ENCODE results near the gene ULK2. TPM values are rescaled to one million over a fixed set of nuclear protein-coding genes. Genes with fewer than 3 reads are reported as not detected.
A peak's percentile ranks its signal among the peaks of the same experiment; 100 is the strongest.

Gene ULK2
- total RNA-seq, 1 experiment from 2014 or later: 7.2 TPM

GRCh38 chr17:19867079-19867328, 732 bp downstream of the ULK2 start:
- DNase-seq (ENCODE audit: low read depth): peak; percentile 70

- DNase-seq (ENCODE audit: low read depth): no peak
These were observed 2.7 kb downstream of the ULK2 start for GRCh38 chr17:19865021-19865420.

- peak; percentile 9 for DNase-seq (ENCODE audit: low read depth)
These were observed 7.0 kb downstream of the ULK2 start for GRCh38 chr17:19860647-19861177.

- no peak for DNase-seq (ENCODE audit: low read depth)
These were observed 10.1 kb downstream of the ULK2 start for GRCh38 chr17:19857640-19858039.

- DNase-seq (ENCODE audit: low read depth): no peak
These were observed 33.8 kb downstream of the ULK2 start for GRCh38 chr17:19833914-19834313.

GRCh38 chr17:19830061-19830460, 37.7 kb downstream of the ULK2 start:
- DNase-seq (ENCODE audit: low read depth): no peak

GRCh38 chr17:19812407-19812806, 55.3 kb downstream of the ULK2 start:
- DNase-seq (ENCODE audit: low read depth): no peak

GRCh38 chr17:19805006-19805405, 62.7 kb downstream of the ULK2 start:
- DNase-seq (ENCODE audit: low read depth): no peak

GRCh38 chr17:19800571-19800970, 67.2 kb downstream of the ULK2 start:
- no peak for DNase-seq (ENCODE audit: low read depth)

GRCh38 chr17:19799796-19800195, 67.9 kb downstream of the ULK2 start:
- no peak for DNase-seq (ENCODE audit: low read depth)

GRCh38 chr17:19796457-19796856, 71.3 kb downstream of the ULK2 start:
- DNase-seq (ENCODE audit: low read depth): no peak

GRCh38 chr17:19791918-19792550, 75.7 kb downstream of the ULK2 start:
- no peak for DNase-seq (ENCODE audit: low read depth)

GRCh38 chr17:19787733-19788357, 79.9 kb downstream of the ULK2 start:
- DNase-seq (ENCODE audit: low read depth): no peak

- DNase-seq (ENCODE audit: low read depth): no peak
These were observed 81.9 kb downstream of the ULK2 start for GRCh38 chr17:19785854-19786253.

GRCh38 chr17:19781488-19782458, 86.0 kb downstream of the ULK2 start:
- no peak for DNase-seq (ENCODE audit: low read depth)

- DNase-seq (ENCODE audit: low read depth): no peak
These were observed 86.9 kb downstream of the ULK2 start for GRCh38 chr17:19780846-19781245.

GRCh38 chr17:19773534-19773933, 94.2 kb downstream of the ULK2 start:
- no peak for DNase-seq (ENCODE audit: low read depth)

- no peak for DNase-seq (ENCODE audit: low read depth)
These were observed 95.6 kb downstream of the ULK2 start for GRCh38 chr17:19771971-19772630.

- no peak for DNase-seq (ENCODE audit: low read depth)
These were observed 96.6 kb downstream of the ULK2 start for GRCh38 chr17:19770985-19771735.

- peak; percentile 19 for DNase-seq (ENCODE audit: low read depth)
These were observed 97.6 kb downstream of the ULK2 start for GRCh38 chr17:19769946-19770652.

Data from Daoy (cell line).